DOHH2 (cell line): ENCODE results near the gene DPH7.
"Not testable (repeated sequence)": the region's sequence is repeated elsewhere in the genome, so short reads cannot be mapped to it uniquely, and the experiment has no call there.

Experiments
- H3F3A ChIP-seq: fragments of 200-600 bp; sonication (generic), shearing (Covaris generic); 2 replicates; pipeline ENCODE4 v1.6.0; 2016; ENCODE audit warnings: antibody characterized with exemption, mild to moderate bottlenecking; ENCODE audit not compliant: control insufficient read depth, insufficient read depth
- H3K27ac ChIP-seq: fragments of 200-600 bp; sonication (generic); 2 replicates; pipeline ENCODE4 v1.5.1; 2014; ENCODE audit warnings: low read depth, mild to moderate bottlenecking, low read length, moderate library complexity
- H3K27me3 ChIP-seq: fragments of 200-600 bp; sonication (generic); 2 replicates; pipeline ENCODE4 v1.6.1; 2014; ENCODE audit warnings: mild to moderate bottlenecking, low read length, mixed read lengths; ENCODE audit not compliant: control insufficient read depth
- H3K36me3 ChIP-seq: fragments of 200-600 bp; sonication (generic); 2 replicates; pipeline ENCODE4 v1.6.1; 2014; ENCODE audit warnings: mild to moderate bottlenecking, low read length, moderate library complexity, mixed read lengths; ENCODE audit not compliant: control insufficient read depth
- H3K4me1 ChIP-seq: fragments of 200-600 bp; sonication (generic); 2 replicates; pipeline ENCODE4 v1.6.1; 2014; ENCODE audit warnings: mild to moderate bottlenecking, low read length, mixed read lengths; ENCODE audit not compliant: control insufficient read depth
- H3K4me2 ChIP-seq: fragments of 200-600 bp; sonication (generic); 2 replicates; pipeline ENCODE4 v1.6.0; 2014; ENCODE audit warnings: mild to moderate bottlenecking, low read length, moderate library complexity
- H3K4me3 ChIP-seq: fragments of 200-600 bp; sonication (generic); 2 replicates; pipeline ENCODE4 v1.5.1; 2014; ENCODE audit warnings: mild to moderate bottlenecking, low read length, mixed read lengths
- H3K79me2 ChIP-seq: fragments of 200-600 bp; sonication (generic); 2 replicates; pipeline ENCODE4 v1.6.1; 2014; ENCODE audit warnings: mild to moderate bottlenecking, low read length, mixed read lengths; ENCODE audit not compliant: control insufficient read depth
- H3K9me2 ChIP-seq: fragments of 200-600 bp; sonication (generic); replicated peaks from 2 replicates; pipeline ENCODE4 v1.6.1; 2014; ENCODE audit warnings: mild to moderate bottlenecking, low read length, mixed read lengths; ENCODE audit not compliant: control insufficient read depth
- H3K9me3 ChIP-seq: fragments of 200-600 bp; sonication (generic); 2 replicates; pipeline ENCODE4 v1.6.1; 2014; ENCODE audit warnings: antibody characterized with exemption, low read length, mixed read lengths; ENCODE audit not compliant: control insufficient read depth, insufficient read depth
- H4K20me1 ChIP-seq: fragments of 200-600 bp; sonication (generic); 2 replicates; pipeline ENCODE4 v1.6.0; 2014; ENCODE audit warnings: low read depth, mild to moderate bottlenecking, antibody characterized with exemption, low read length, moderate library complexity; ENCODE audit not compliant: control insufficient read depth, insufficient read depth
- CTCF ChIP-seq: fragments of 200-600 bp; sonication (generic); IDR thresholded peaks from one replicate; pipeline ENCODE4 v1.5.1; 2014; ENCODE audit warnings: antibody characterized with exemption, mild to moderate bottlenecking, low read depth, low read length; ENCODE audit not compliant: poor library complexity, severe bottlenecking
- EZH2phosphoT487 ChIP-seq: fragments of 200-600 bp; sonication (generic); IDR thresholded peaks from 2 replicates; pipeline ENCODE4 v1.6.1; 2017; ENCODE audit warnings: borderline replicate concordance, mild to moderate bottlenecking, antibody characterized with exemption, low read length, moderate library complexity, mixed read lengths

DPH7 gene

GRCh38 chr9:137511758-137512463 lies 66.8 kb downstream of the DPH7 start:
- H3K36me3 ChIP-seq, result no peaks in the 10 kb centered on the region
- H3K27ac ChIP-seq, result no peak overlapping the region
- TF ChIP-seq CTCF (no peak), EZH2phosphoT487 (no peak)
- no peak overlapping the region for H3K4me2 ChIP-seq
- no peaks in the 10 kb centered on the region for H3K9me2 ChIP-seq
- H3F3A ChIP-seq, result peaks cover 5% of the 10 kb centered on the region; the same call in 1 of the 2 replicates
- no peaks in the 10 kb centered on the region for H3K9me3 ChIP-seq
- H3K4me1 ChIP-seq, result no peaks in the 10 kb centered on the region
- H3K27me3 ChIP-seq, result no peaks in the 10 kb centered on the region
- H4K20me1 ChIP-seq, result no peaks in the 10 kb centered on the region
- no peak overlapping the region for H3K4me3 ChIP-seq
- H3K79me2 ChIP-seq, result no peaks in the 10 kb centered on the region

GRCh38 chr9:137511126-137511525 lies 67.6 kb downstream of the DPH7 start:
- not testable (repeated sequence) for H3K4me1 ChIP-seq, H3K36me3 ChIP-seq, H3K4me2 ChIP-seq, H3K9me3 ChIP-seq, H3K79me2 ChIP-seq, H3K27ac ChIP-seq, H3K4me3 ChIP-seq, H4K20me1 ChIP-seq, H3K27me3 ChIP-seq, H3F3A ChIP-seq, H3K9me2 ChIP-seq

DNA sequence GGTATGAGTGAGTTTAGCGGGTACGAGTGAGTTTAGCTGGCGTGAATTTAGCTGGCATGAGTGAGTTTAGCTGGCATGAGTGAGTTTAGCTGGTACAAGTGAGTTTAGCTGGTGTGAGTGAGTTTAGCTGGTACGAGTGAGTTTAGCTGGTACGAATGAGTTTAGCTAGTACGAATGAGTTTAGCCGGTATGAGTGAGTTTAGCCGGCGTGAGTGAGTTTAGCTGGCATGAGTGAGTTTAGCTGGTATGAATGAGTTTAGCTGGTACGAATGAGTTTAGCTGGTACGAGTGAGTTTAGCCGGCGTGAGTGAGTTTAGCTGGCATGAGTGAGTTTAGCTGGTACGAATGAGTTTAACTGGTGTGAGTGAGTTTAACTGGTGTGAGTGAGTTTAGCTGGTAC lies 69.5 kb downstream of the DPH7 start:
- TF ChIP-seq EZH2phosphoT487 (no peak), CTCF (no peak)
- Histone ChIP-seq H3F3A (peaks cover 5% of the 10 kb centered on the region), H3K9me3 (no peaks in the 10 kb centered on the region), H3K79me2 (no peaks in the 10 kb centered on the region), H3K4me2 (no peak overlapping the region), H3K4me3 (no peak overlapping the region), H3K4me1 (no peaks in the 10 kb centered on the region), H4K20me1 (no peaks in the 10 kb centered on the region), H3K27me3 (no peaks in the 10 kb centered on the region), H3K27ac (no peak overlapping the region), H3K9me2 (no peaks in the 10 kb centered on the region), H3K36me3 (no peaks in the 10 kb centered on the region)

- Histone ChIP-seq H3K9me2 (no peaks in the 10 kb centered on the region), H3K4me3 (no peak overlapping the region), H3K27me3 (no peaks in the 10 kb centered on the region), H3K4me2 (no peak overlapping the region), H3F3A (peaks cover 9% of the 10 kb centered on the region), H3K9me3 (no peaks in the 10 kb centered on the region), H3K27ac (no peak overlapping the region), H4K20me1 (no peaks in the 10 kb centered on the region), H3K36me3 (no peaks in the 10 kb centered on the region), H3K79me2 (no peaks in the 10 kb centered on the region), H3K4me1 (no peaks in the 10 kb centered on the region)
- TF ChIP-seq EZH2phosphoT487 (no peak), CTCF (no peak)
Measured at GRCh38 chr9:137506702-137507171, 72.0 kb downstream of the DPH7 start.
